ENCODE data around the gene ABCA1.
A peak's percentile ranks its signal among the peaks of the same experiment; 100 is the strongest.
"Not testable (repeated sequence)": the region's sequence is repeated elsewhere in the genome, so short reads cannot be mapped to it uniquely, and the experiment has no call there.

Gene ABCA1

GRCh38 chr9:104868687-104869404 lies 59.1 kb downstream of the ABCA1 start:
- no peak for DNase-seq

GRCh38 chr9:104868303-104868686 lies 59.7 kb downstream of the ABCA1 start:
- no peak for DNase-seq

- DNase-seq = no peak
These were observed 61.8 kb downstream of the ABCA1 start for GRCh38 chr9:104866191-104866590.

GRCh38 chr9:104864675-104865104 lies 63.3 kb downstream of the ABCA1 start:
- no peak for DNase-seq

GRCh38 chr9:104863180-104863883 lies 64.6 kb downstream of the ABCA1 start:
- peak; percentile 71 for DNase-seq

- DNase-seq = no peak
These were observed 66.6 kb downstream of the ABCA1 start for GRCh38 chr9:104861397-104861796.

GRCh38 chr9:104860263-104860662 lies 67.7 kb downstream of the ABCA1 start:
- no peak for DNase-seq

- no peak for DNase-seq
These were observed 69.1 kb downstream of the ABCA1 start for GRCh38 chr9:104858846-104859245.

GRCh38 chr9:104858271-104858670 lies 69.7 kb downstream of the ABCA1 start:
- no peak for DNase-seq

GRCh38 chr9:104856413-104856941 lies 71.5 kb downstream of the ABCA1 start:
- DNase-seq = no peak

GRCh38 chr9:104855807-104856206 lies 72.1 kb downstream of the ABCA1 start:
- DNase-seq = no peak

GRCh38 chr9:104855258-104855657 lies 72.7 kb downstream of the ABCA1 start:
- DNase-seq = not testable (repeated sequence)

GRCh38 chr9:104854613-104855012 lies 73.3 kb downstream of the ABCA1 start:
- no peak for DNase-seq

GRCh38 chr9:104853683-104854082 lies 74.3 kb downstream of the ABCA1 start:
- no peak for DNase-seq

- no peak for DNase-seq
These were observed 74.8 kb downstream of the ABCA1 start for GRCh38 chr9:104853159-104853558.

GRCh38 chr9:104851546-104851920 lies 76.4 kb downstream of the ABCA1 start:
- DNase-seq = no peak

GRCh38 chr9:104850786-104851545 lies 77.0 kb downstream of the ABCA1 start:
- no peak for DNase-seq

- no peak for DNase-seq
These were observed 78.9 kb downstream of the ABCA1 start for GRCh38 chr9:104849023-104849422.

GRCh38 chr9:104844710-104845109 lies 83.2 kb downstream of the ABCA1 start:
- no peak for DNase-seq

GRCh38 chr9:104843644-104844240 lies 84.2 kb downstream of the ABCA1 start:
- DNase-seq = no peak

- DNase-seq = no peak
These were observed 85.3 kb downstream of the ABCA1 start for GRCh38 chr9:104842698-104843097.

- no peak for DNase-seq
These were observed 86.3 kb downstream of the ABCA1 start for GRCh38 chr9:104841601-104842141.

GRCh38 chr9:104838958-104839357 lies 89.0 kb downstream of the ABCA1 start:
- no peak for DNase-seq

Measured in activated effector memory CD4-positive, alpha-beta T cell treated with anti-CD3 and anti-CD28 coated beads, Interleukin-2, amount 50 U/mL, for 16 hours (primary cell).